ENCODE data around the gene PARS2.

- TF ChIP-seq, protein P1, sequence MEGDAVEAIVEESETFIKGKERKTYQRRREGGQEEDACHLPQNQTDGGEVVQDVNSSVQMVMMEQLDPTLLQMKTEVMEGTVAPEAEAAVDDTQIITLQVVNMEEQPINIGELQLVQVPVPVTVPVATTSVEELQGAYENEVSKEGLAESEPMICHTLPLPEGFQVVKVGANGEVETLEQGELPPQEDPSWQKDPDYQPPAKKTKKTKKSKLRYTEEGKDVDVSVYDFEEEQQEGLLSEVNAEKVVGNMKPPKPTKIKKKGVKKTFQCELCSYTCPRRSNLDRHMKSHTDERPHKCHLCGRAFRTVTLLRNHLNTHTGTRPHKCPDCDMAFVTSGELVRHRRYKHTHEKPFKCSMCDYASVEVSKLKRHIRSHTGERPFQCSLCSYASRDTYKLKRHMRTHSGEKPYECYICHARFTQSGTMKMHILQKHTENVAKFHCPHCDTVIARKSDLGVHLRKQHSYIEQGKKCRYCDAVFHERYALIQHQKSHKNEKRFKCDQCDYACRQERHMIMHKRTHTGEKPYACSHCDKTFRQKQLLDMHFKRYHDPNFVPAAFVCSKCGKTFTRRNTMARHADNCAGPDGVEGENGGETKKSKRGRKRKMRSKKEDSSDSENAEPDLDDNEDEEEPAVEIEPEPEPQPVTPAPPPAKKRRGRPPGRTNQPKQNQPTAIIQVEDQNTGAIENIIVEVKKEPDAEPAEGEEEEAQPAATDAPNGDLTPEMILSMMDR (IDR thresholded peaks at IDR 0.05): no peak
- TF ChIP-seq POLR2AphosphoS5 (IDR thresholded peaks at IDR 0.05) (no peak), POLR2A (IDR thresholded peaks at IDR 0.05) (no peak)
These were observed 5.5 kb downstream of the PARS2 start for GRCh38 chr1:54758678-54759348.

Measured in prostate gland (tissue), 2 donors.